Measurements from ENCODE around the gene AMIGO2.
"Not testable (repeated sequence)": the region's sequence is repeated elsewhere in the genome, so short reads cannot be mapped to it uniquely, and the experiment has no call there.

AMIGO2 gene

GRCh38 chr12:47070310-47070709 lies 9.4 kb downstream of the AMIGO2 start:
- no peak for DNase-seq

- DNase-seq, result no peak
Measured at GRCh38 chr12:47068539-47068938, 11.2 kb downstream of the AMIGO2 start.

GRCh38 chr12:47067771-47068431 lies 11.9 kb downstream of the AMIGO2 start:
- no peak for DNase-seq

- DNase-seq, result peak; percentile 48
Measured at GRCh38 chr12:47067176-47067575, 12.6 kb downstream of the AMIGO2 start.

- peak; percentile 36 for DNase-seq
Measured at GRCh38 chr12:47066278-47067025, 13.3 kb downstream of the AMIGO2 start.

- DNase-seq, result no peak
Measured at GRCh38 chr12:47065546-47065945, 14.2 kb downstream of the AMIGO2 start.

- DNase-seq, result not testable (repeated sequence)
Measured at GRCh38 chr12:47058640-47059039, 21.1 kb downstream of the AMIGO2 start.

- not testable (repeated sequence) for DNase-seq
Measured at GRCh38 chr12:47056944-47057343, 22.8 kb downstream of the AMIGO2 start.

GRCh38 chr12:47055856-47056255 lies 23.9 kb downstream of the AMIGO2 start:
- not testable (repeated sequence) for DNase-seq

GRCh38 chr12:47054659-47055058 lies 25.1 kb downstream of the AMIGO2 start:
- DNase-seq, result no peak

GRCh38 chr12:47053961-47054360 lies 25.8 kb downstream of the AMIGO2 start:
- no peak for DNase-seq

- DNase-seq, result no peak
Measured at GRCh38 chr12:47052274-47052673, 27.5 kb downstream of the AMIGO2 start.

- not testable (repeated sequence) for DNase-seq
Measured at GRCh38 chr12:47051291-47051690, 28.5 kb downstream of the AMIGO2 start.

- no peak for DNase-seq
Measured at GRCh38 chr12:47048541-47048940, 31.2 kb downstream of the AMIGO2 start.

- DNase-seq, result no peak
Measured at GRCh38 chr12:47041327-47041726, 38.4 kb downstream of the AMIGO2 start.

GRCh38 chr12:47039756-47040155 lies 40.0 kb downstream of the AMIGO2 start:
- no peak for DNase-seq

GRCh38 chr12:47039079-47039478 lies 40.7 kb downstream of the AMIGO2 start:
- DNase-seq, result no peak

GRCh38 chr12:47038270-47038748 lies 41.5 kb downstream of the AMIGO2 start:
- DNase-seq, result no peak

GRCh38 chr12:47035484-47035883 lies 44.3 kb downstream of the AMIGO2 start:
- DNase-seq, result no peak

GRCh38 chr12:47034661-47035060 lies 45.1 kb downstream of the AMIGO2 start:
- DNase-seq, result no peak

GRCh38 chr12:47033789-47034555 lies 45.8 kb downstream of the AMIGO2 start:
- DNase-seq, result no peak

GRCh38 chr12:47033081-47033480 lies 46.7 kb downstream of the AMIGO2 start:
- DNase-seq, result no peak

- DNase-seq, result no peak
Measured at GRCh38 chr12:47032644-47033043, 47.1 kb downstream of the AMIGO2 start.

- DNase-seq, result no peak
Measured at GRCh38 chr12:47029903-47030302, 49.9 kb downstream of the AMIGO2 start.
